NCI-H446 treated with DMSO at 0.1 percent for 48 hours (cell line): ENCODE results near the gene SCN3A.

Experiments used
- DNase-seq: peaks from one replicate; lab custom pipeline; 2025; lab: John Stamatoyannopoulos, UW

SCN3A gene

GRCh38 chr2:165055082-165055851 lies 148.6 kb downstream of the SCN3A start:
- no peak for DNase-seq

GRCh38 chr2:165054652-165055051 lies 149.2 kb downstream of the SCN3A start:
- no peak for DNase-seq

GRCh38 chr2:165044505-165045303 lies 159.1 kb downstream of the SCN3A start:
- no peak for DNase-seq
